K562 (cell line): Measurements from ENCODE around the gene TAF12. TPM values are rescaled to one million over a fixed set of nuclear protein-coding genes. Genes with fewer than 3 reads are reported as not detected.

ENCODE experiments used
- ARHGAP35 ChIP-seq: fragments of 450-650 bp; IDR thresholded peaks from 2 replicates; pipeline ENCODE4 v1.6.1; 2018; ENCODE audit not compliant: partially characterized antibody
- DEAF1 ChIP-seq: fragments of 450-650 bp; formaldehyde crosslinking; IDR thresholded peaks from 2 replicates; pipeline ENCODE4 v1.4.0; 2020; ENCODE audit warnings: mild to moderate bottlenecking, moderate library complexity
- E2F8 ChIP-seq: fragments of 450-650 bp; IDR thresholded peaks from 2 replicates; pipeline ENCODE4 v1.7.1; 2018; ENCODE audit warnings: mild to moderate bottlenecking, low read depth; ENCODE audit not compliant: partially characterized antibody
- ETV5 ChIP-seq: sonication (generic); formaldehyde crosslinking; IDR thresholded peaks from 2 replicates; pipeline ENCODE4 v1.4.0; 2020; ENCODE audit warnings: low read depth, mild to moderate bottlenecking, missing genetic modification reagents
- HNRNPK ChIP-seq: fragments of 200-400 bp; formaldehyde crosslinking; IDR thresholded peaks from one replicate; pipeline ENCODE4 v1.6.1; 2018; ENCODE audit warnings: mild to moderate bottlenecking, low read depth, low read length; ENCODE audit not compliant: poor library complexity, severe bottlenecking
- JUND ChIP-seq, 2 experiments: IDR thresholded peaks; 2 replicates in 1 of 2; 3 replicates in 1 of 2; pipeline ENCODE4 v1.6.1; 2011; ENCODE audit warnings: borderline replicate concordance in 2 of 2, low read depth in 2 of 2, low read length in 2 of 2, improper control_type of control experiment in 1 of 2, missing biosample characterization in 1 of 2, missing genetic modification characterization in 1 of 2, missing genetic modification reagents in 1 of 2
- KDM1A ChIP-seq, 2 experiments: fragments of 450-650 bp; IDR thresholded peaks; 2 replicates each; pipeline ENCODE4 v1.6.1; 2016; ENCODE audit warnings: mild to moderate bottlenecking in 2 of 2
- POLR3A ChIP-seq: IDR thresholded peaks from 2 replicates; pipeline ENCODE4 v1.6.1; 2011; ENCODE audit warnings: borderline replicate concordance, mild to moderate bottlenecking, moderate library complexity; ENCODE audit not compliant: insufficient read length, insufficient read depth; ENCODE audit errors: extremely low read depth
- PTTG1 ChIP-seq: fragments of 450-650 bp; IDR thresholded peaks from 2 replicates; pipeline ENCODE4 v1.6.1; 2016; ENCODE audit warnings: low read depth, mild to moderate bottlenecking, missing genetic modification characterization, missing compliant biosample characterization
- SNIP1 ChIP-seq: fragments of 450-650 bp; IDR thresholded peaks from 2 replicates; pipeline ENCODE4 v1.7.1; 2017; ENCODE audit warnings: low read depth, mild to moderate bottlenecking
- TCF7 ChIP-seq: sonication (generic); IDR thresholded peaks from 2 replicates; pipeline ENCODE4 v1.6.1; 2016; ENCODE audit warnings: antibody characterized with exemption, borderline replicate concordance
- TCFL5 ChIP-seq: fragments of 250-450 bp; sonication (Bioruptor Pico); conservative IDR thresholded peaks from 2 replicates; pipeline ENCODE4 v1.6.1; 2021; ENCODE audit warnings: mild to moderate bottlenecking, moderate library complexity, matching md5 sums
- WHSC1 ChIP-seq: IDR thresholded peaks from one replicate; pipeline ENCODE4 v1.6.1; 2012; ENCODE audit warnings: low read length, control low read depth, inconsistent platforms
- ZFX ChIP-seq: sonication (generic); formaldehyde crosslinking; IDR thresholded peaks from 2 replicates; pipeline ENCODE4 v1.8.0; 2022; ENCODE audit warnings: mild to moderate bottlenecking, missing genetic modification reagents, moderate library complexity
- ZNF445 ChIP-seq: fragments of 250-450 bp; sonication (Bioruptor Pico); IDR thresholded peaks from 2 replicates; pipeline ENCODE4 v1.4.0; 2020; ENCODE audit warnings: low read depth, mild to moderate bottlenecking, moderate library complexity
- ZNF57 ChIP-seq: fragments of 450-650 bp; formaldehyde crosslinking; IDR thresholded peaks from 2 replicates; pipeline ENCODE4 v1.4.0; 2020; ENCODE audit warnings: mild to moderate bottlenecking, moderate library complexity
- ZNF583 ChIP-seq: fragments of 250-450 bp; sonication (Bioruptor Pico); IDR thresholded peaks from 2 replicates; pipeline ENCODE4 v1.4.0; 2020
- polyA plus RNA-seq, 8 experiments: library from polyadenylated mRNA; depleted of rRNA in 4 of 8; stranded (reverse) in 5 of 8; unstranded in 3 of 8; fragments of >200 nt; fragmentation: Nextera tagmentation in 2 of 8; fragmentation: Illumina TruSeq in 1 of 8; extraction: Ambion mirVana in 2 of 8; extraction: Trizol in 1 of 8; gene quantifications; 2 replicates each; pipeline versions ENCODE4 v1.2.1 to v1.2.3, GENCODE V29; 2011 to 2014; ENCODE audit warnings: inconsistent platforms in 1 of 8, missing spikeins in 1 of 8
- total RNA-seq, 7 experiments: library from RNA; depleted of rRNA in 6 of 7; stranded (reverse); fragments of >200 nt in 6 of 7; fragmentation: Illumina TruSeq in 2 of 7; extraction: Trizol in 2 of 7; gene quantifications; 2 replicates each; pipeline versions ENCODE4 v1.2.1 to v1.2.3, GENCODE V29; 2011 to 2021; ENCODE audit warnings: low replicate concordance in 1 of 7
- TF ChIP-seq, protein P1 (sequence below): fragments of 150-350 bp; conservative IDR thresholded peaks from 2 replicates; pipeline ENCODE4 v1.6.1; 2014; ENCODE audit warnings: low read length
- TF ChIP-seq, protein P2 (sequence below): fragments of 250-450 bp; sonication (Bioruptor Pico); IDR thresholded peaks from 2 replicates; pipeline ENCODE4 v1.8.0; 2022; ENCODE audit warnings: inconsistent platforms, mild to moderate bottlenecking, moderate library complexity, borderline replicate concordance

TAF12 gene
- total and polyA plus RNA-seq, 9 of the 15 experiments (the other 6 are each of a cell fraction or from before 2014, with no cell fraction given): 31.6 to 89.0 (median 50.5) TPM

DNA sequence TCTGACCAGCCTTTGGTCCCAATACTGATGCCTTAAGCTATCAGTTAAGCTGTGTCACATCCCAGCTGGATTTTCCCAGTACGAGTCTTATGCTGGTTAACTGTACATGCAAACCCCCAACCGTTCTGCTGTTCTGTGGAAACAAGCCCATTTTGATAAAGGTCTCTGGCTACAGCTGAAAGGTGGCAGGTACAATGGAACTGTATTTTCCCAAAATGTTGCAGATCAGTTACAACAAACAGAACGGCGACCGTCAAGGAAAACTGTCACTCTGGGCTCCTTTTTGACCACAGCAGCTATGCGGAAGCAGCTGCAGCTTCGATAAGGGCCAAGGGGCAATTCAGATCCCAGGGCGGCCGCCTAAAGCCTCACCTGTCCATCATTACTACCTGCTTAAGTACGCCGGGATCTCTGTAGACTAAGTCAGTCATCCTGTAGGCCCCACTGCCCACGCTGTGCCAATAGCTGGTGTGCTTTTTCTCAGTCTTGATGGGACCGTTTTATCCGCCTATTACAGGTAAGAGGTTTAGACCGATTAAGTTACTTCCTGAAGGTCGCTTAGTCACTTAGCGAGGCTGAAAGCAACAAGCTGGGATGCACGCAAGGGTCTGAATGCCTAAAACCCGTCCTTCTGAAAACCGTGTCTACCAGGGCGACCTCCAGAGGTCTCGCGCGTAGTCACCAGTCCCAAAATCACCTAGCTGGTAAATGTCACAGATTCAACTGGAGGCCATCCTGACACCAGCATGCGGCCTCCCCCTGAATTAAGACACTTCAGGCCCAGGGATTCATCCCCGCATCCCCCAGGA is 61.9 kb downstream of the TAF12 start (continued):
- 0 out of 2 replicates have a peak, but pooled peaks have one; percentile 29 for TF ChIP-seq DEAF1 (CRISPR knock-in tag)
- TF ChIP-seq KDM1A (IDR thresholded peaks at IDR 0.05): no peak
- no peak for TF ChIP-seq SNIP1
- no peak for TF ChIP-seq ZFX (CRISPR knock-in tag)
- TF ChIP-seq ETV5 (CRISPR knock-in tag): 0 out of 2 replicates have a peak, but pooled peaks have one; percentile 42
- no peak for TF ChIP-seq ZNF445
- TF ChIP-seq, protein P1, sequence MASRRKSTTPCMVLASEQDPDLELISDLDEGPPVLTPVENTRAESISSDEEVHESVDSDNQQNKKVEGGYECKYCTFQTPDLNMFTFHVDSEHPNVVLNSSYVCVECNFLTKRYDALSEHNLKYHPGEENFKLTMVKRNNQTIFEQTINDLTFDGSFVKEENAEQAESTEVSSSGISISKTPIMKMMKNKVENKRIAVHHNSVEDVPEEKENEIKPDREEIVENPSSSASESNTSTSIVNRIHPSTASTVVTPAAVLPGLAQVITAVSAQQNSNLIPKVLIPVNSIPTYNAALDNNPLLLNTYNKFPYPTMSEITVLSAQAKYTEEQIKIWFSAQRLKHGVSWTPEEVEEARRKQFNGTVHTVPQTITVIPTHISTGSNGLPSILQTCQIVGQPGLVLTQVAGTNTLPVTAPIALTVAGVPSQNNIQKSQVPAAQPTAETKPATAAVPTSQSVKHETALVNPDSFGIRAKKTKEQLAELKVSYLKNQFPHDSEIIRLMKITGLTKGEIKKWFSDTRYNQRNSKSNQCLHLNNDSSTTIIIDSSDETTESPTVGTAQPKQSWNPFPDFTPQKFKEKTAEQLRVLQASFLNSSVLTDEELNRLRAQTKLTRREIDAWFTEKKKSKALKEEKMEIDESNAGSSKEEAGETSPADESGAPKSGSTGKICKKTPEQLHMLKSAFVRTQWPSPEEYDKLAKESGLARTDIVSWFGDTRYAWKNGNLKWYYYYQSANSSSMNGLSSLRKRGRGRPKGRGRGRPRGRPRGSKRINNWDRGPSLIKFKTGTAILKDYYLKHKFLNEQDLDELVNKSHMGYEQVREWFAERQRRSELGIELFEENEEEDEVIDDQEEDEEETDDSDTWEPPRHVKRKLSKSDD: no peak
- TF ChIP-seq ZNF583 (CRISPR knock-in tag): no peak
- TF ChIP-seq JUND (IDR thresholded peaks at IDR 0.05; ENCODE audit: borderline replicate concordance, low read depth, low read length): peak; percentile 21; the same call in 1 of the 2 replicates
- TF ChIP-seq JUND (tag; IDR thresholded peaks at IDR 0.05; ENCODE audit: borderline replicate concordance, low read depth, low read length): no peak
- TF ChIP-seq PTTG1 (tag): no peak
- TF ChIP-seq E2F8: no peak
- no peak for TF ChIP-seq ARHGAP35
- TF ChIP-seq, protein P2, sequence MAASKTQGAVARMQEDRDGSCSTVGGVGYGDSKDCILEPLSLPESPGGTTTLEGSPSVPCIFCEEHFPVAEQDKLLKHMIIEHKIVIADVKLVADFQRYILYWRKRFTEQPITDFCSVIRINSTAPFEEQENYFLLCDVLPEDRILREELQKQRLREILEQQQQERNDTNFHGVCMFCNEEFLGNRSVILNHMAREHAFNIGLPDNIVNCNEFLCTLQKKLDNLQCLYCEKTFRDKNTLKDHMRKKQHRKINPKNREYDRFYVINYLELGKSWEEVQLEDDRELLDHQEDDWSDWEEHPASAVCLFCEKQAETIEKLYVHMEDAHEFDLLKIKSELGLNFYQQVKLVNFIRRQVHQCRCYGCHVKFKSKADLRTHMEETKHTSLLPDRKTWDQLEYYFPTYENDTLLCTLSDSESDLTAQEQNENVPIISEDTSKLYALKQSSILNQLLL (CRISPR knock-in tag): no peak
- TF ChIP-seq TCFL5 (CRISPR knock-in tag): no peak
- no peak for TF ChIP-seq ZNF57 (CRISPR knock-in tag)
- no peak for TF ChIP-seq HNRNPK
- no peak for TF ChIP-seq POLR3A
- no peak for TF ChIP-seq WHSC1
- no peak for TF ChIP-seq TCF7
